K562 (cell line): Measurements from ENCODE around the gene MYBPHL. TPM values are rescaled to one million over a fixed set of nuclear protein-coding genes. Genes with fewer than 3 reads are reported as not detected.
A peak's percentile ranks its signal among the peaks of the same experiment; 100 is the strongest.

Experiments used
- ATF6 ChIP-seq: sonication (generic); formaldehyde crosslinking; IDR thresholded peaks from 2 replicates; pipeline ENCODE4 v1.4.0; 2020; ENCODE audit warnings: mild to moderate bottlenecking, missing genetic modification reagents
- BRCA1 ChIP-seq, 2 experiments: fragments of 450-650 bp in 1 of 2; sonication (generic) in 1 of 2; formaldehyde crosslinking in 1 of 2; IDR thresholded peaks; 2 replicates each; pipeline versions ENCODE4 v1.5.0 to v1.6.1; 2017 to 2020; ENCODE audit warnings: mild to moderate bottlenecking in 1 of 2, missing genetic modification reagents in 1 of 2
- CBX3 ChIP-seq, 2 experiments: IDR thresholded peaks; 1 replicate in 1 of 2; 2 replicates in 1 of 2; pipeline ENCODE4 v1.6.1; 2012; ENCODE audit warnings: inconsistent platforms in 2 of 2, low read length in 2 of 2, borderline replicate concordance in 1 of 2, control low read depth in 1 of 2
- CXXC5 ChIP-seq: fragments of 250-450 bp; sonication (Bioruptor Pico); IDR thresholded peaks from 2 replicates; pipeline ENCODE4 v1.8.0; 2022; ENCODE audit warnings: inconsistent platforms, mild to moderate bottlenecking, moderate library complexity
- DNMT1 ChIP-seq: fragments of 450-650 bp; IDR thresholded peaks from 2 replicates; pipeline ENCODE4 v1.6.1; 2016; ENCODE audit warnings: antibody characterized with exemption, mild to moderate bottlenecking
- FOXM1 ChIP-seq, 2 experiments: fragments of 450-650 bp in 1 of 2; sonication (generic) in 1 of 2; formaldehyde crosslinking in 1 of 2; IDR thresholded peaks; 2 replicates each; pipeline versions ENCODE4 v1.6.1 to v1.9.0; 2017 to 2022; ENCODE audit warnings: low read depth in 2 of 2, mild to moderate bottlenecking in 2 of 2, missing genetic modification reagents in 1 of 2, moderate library complexity in 1 of 2
- GATAD2A ChIP-seq: fragments of 450-650 bp; IDR thresholded peaks from 2 replicates; pipeline ENCODE4 v1.6.1; 2017
- GTF2B ChIP-seq: IDR thresholded peaks from 2 replicates; pipeline ENCODE4 v1.6.1; 2011; ENCODE audit not compliant: insufficient read length; ENCODE audit errors: extremely low read depth
- KDM4B ChIP-seq, 2 experiments: fragments of 450-650 bp in 1 of 2; sonication (generic) in 1 of 2; IDR thresholded peaks; 2 replicates each; pipeline ENCODE4 v1.6.1; 2016 to 2017; ENCODE audit warnings: borderline replicate concordance in 2 of 2, antibody characterized with exemption in 1 of 2, low read depth in 1 of 2, mild to moderate bottlenecking in 1 of 2
- LARP7 ChIP-seq: fragments of 450-650 bp; IDR thresholded peaks from 2 replicates; pipeline ENCODE4 v1.6.1; 2016
- LCOR ChIP-seq: sonication (generic); formaldehyde crosslinking; IDR thresholded peaks from 2 replicates; pipeline ENCODE4 v1.8.0; 2022; ENCODE audit warnings: mild to moderate bottlenecking, missing genetic modification reagents
- NFE2 ChIP-seq: IDR thresholded peaks from 2 replicates; pipeline ENCODE4 v1.6.1; 2014; ENCODE audit warnings: antibody characterized with exemption, low read depth
- OTX1 ChIP-seq: fragments of 450-650 bp; formaldehyde crosslinking; IDR thresholded peaks from 2 replicates; pipeline ENCODE4 v1.4.0; 2022; ENCODE audit warnings: mild to moderate bottlenecking
- PREB ChIP-seq: sonication (generic); formaldehyde crosslinking; IDR thresholded peaks from 2 replicates; pipeline ENCODE4 v1.8.1; 2023; ENCODE audit warnings: mild to moderate bottlenecking, missing genetic modification reagents
- RAD51 ChIP-seq: fragments of 450-650 bp; IDR thresholded peaks from 2 replicates; pipeline ENCODE4 v1.7.1; 2016; ENCODE audit warnings: low read depth, mild to moderate bottlenecking, borderline replicate concordance
- RFX1 ChIP-seq: fragments of 450-650 bp; IDR thresholded peaks from 2 replicates; pipeline ENCODE4 v1.6.1; 2016; ENCODE audit warnings: mild to moderate bottlenecking, moderate library complexity
- SMARCA4 ChIP-seq: fragments of 450-650 bp; IDR thresholded peaks from 2 replicates; pipeline ENCODE4 v1.6.1; 2016
- SREBF2 ChIP-seq: sonication (generic); formaldehyde crosslinking; IDR thresholded peaks from 2 replicates; pipeline ENCODE4 v1.4.0; 2020; ENCODE audit warnings: mild to moderate bottlenecking, missing genetic modification reagents
- WHSC1 ChIP-seq: IDR thresholded peaks from one replicate; pipeline ENCODE4 v1.6.1; 2012; ENCODE audit warnings: low read length, control low read depth, inconsistent platforms
- ZBTB9 ChIP-seq: fragments of 450-650 bp; formaldehyde crosslinking; IDR thresholded peaks from 2 replicates; pipeline ENCODE4 v1.4.0; 2020; ENCODE audit warnings: mild to moderate bottlenecking, moderate library complexity
- ZKSCAN8 ChIP-seq: fragments of 200-800 bp; sonication (Bioruptor generic); IDR thresholded peaks from 2 replicates; pipeline ENCODE4 v1.6.1; 2016; ENCODE audit warnings: missing genetic modification characterization, missing compliant biosample characterization
- ZNF263 ChIP-seq: sonication (generic); formaldehyde crosslinking; IDR thresholded peaks from 2 replicates; pipeline ENCODE4 v1.8.0; 2022; ENCODE audit warnings: mild to moderate bottlenecking, missing genetic modification reagents, borderline replicate concordance
- ZNF644 ChIP-seq: fragments of 200-800 bp; sonication (Bioruptor generic); IDR thresholded peaks from 2 replicates; pipeline ENCODE4 v1.6.1; 2016; ENCODE audit warnings: low read depth, missing genetic modification characterization, missing compliant biosample characterization
- polyA plus RNA-seq, 8 experiments: library from polyadenylated mRNA; depleted of rRNA in 4 of 8; stranded (reverse) in 5 of 8; unstranded in 3 of 8; fragments of >200 nt; fragmentation: Nextera tagmentation in 2 of 8; fragmentation: Illumina TruSeq in 1 of 8; extraction: Ambion mirVana in 2 of 8; extraction: Trizol in 1 of 8; gene quantifications; 2 replicates each; pipeline versions ENCODE4 v1.2.1 to v1.2.3, GENCODE V29; 2011 to 2014; ENCODE audit warnings: inconsistent platforms in 1 of 8, missing spikeins in 1 of 8
- total RNA-seq, 7 experiments: library from RNA; depleted of rRNA in 6 of 7; stranded (reverse); fragments of >200 nt in 6 of 7; fragmentation: Illumina TruSeq in 2 of 7; extraction: Trizol in 2 of 7; gene quantifications; 2 replicates each; pipeline versions ENCODE4 v1.2.1 to v1.2.3, GENCODE V29; 2011 to 2021; ENCODE audit warnings: low replicate concordance in 1 of 7

MYBPHL gene
- total and polyA plus RNA-seq, 9 of the 15 experiments (the other 6 are each of a cell fraction or from before 2014, with no cell fraction given) = 0.20 to 1.9 (median 0.33) TPM

GRCh38 chr1:109277434-109278204, 29.2 kb downstream of the MYBPHL start (continued):
- TF ChIP-seq SREBF2 (CRISPR knock-in tag) (no peak), RAD51 (no peak), CXXC5 (0 out of 2 replicates have a peak, but pooled peaks have one; percentile 18), LCOR (CRISPR knock-in tag) (no peak), RFX1 (no peak), GATAD2A (no peak), WHSC1 (no peak), OTX1 (CRISPR knock-in tag) (no peak), BRCA1 (IDR thresholded peaks at IDR 0.05) (no peak), BRCA1 (CRISPR knock-in tag; IDR thresholded peaks at IDR 0.05) (no peak), NFE2 (no peak), ATF6 (CRISPR knock-in tag) (no peak; the same call in 1 of the 2 replicates), FOXM1 (IDR thresholded peaks at IDR 0.05; ENCODE audit: low read depth) (no peak), FOXM1 (CRISPR knock-in tag; IDR thresholded peaks at IDR 0.05; ENCODE audit: low read depth) (no peak), PREB (CRISPR knock-in tag) (no peak), SMARCA4 (no peak), CBX3 (IDR thresholded peaks at IDR 0.05; ENCODE audit: borderline replicate concordance in 1 of 2, low read length in 2 of 2) (peak in 1 of 2 experiments; percentile 45; a peak in 1 of 3 replicates), LARP7 (no peak), GTF2B (no peak), ZNF263 (CRISPR knock-in tag) (no peak), ZKSCAN8 (CRISPR knock-in tag) (no peak), DNMT1 (no peak), KDM4B (IDR thresholded peaks at IDR 0.05; ENCODE audit: borderline replicate concordance in 2 of 2, low read depth in 1 of 2) (no peak), ZNF644 (tag) (no peak), ZBTB9 (peak; percentile 27; the same call in 1 of the 2 replicates)
